Astrocyte of the spinal cord (primary cell): Measurements from ENCODE around the gene OSBPL1A.
"Not testable (repeated sequence)": the region's sequence is repeated elsewhere in the genome, so short reads cannot be mapped to it uniquely, and the experiment has no call there.

Source experiments
- DNase-seq: peaks from one replicate; pipeline ENCODE4 v3.0.0; 2011; ENCODE audit warnings: low read depth, low spot score
- H3K4me3 ChIP-seq: 2 replicates; pipeline ENCODE4 v1.5.1; 2011; ENCODE audit warnings: low read depth, mild to moderate bottlenecking, low read length, moderate library complexity
- CTCF ChIP-seq: IDR thresholded peaks from 2 replicates; pipeline ENCODE4 v1.5.1; 2012; ENCODE audit warnings: low read depth, mild to moderate bottlenecking, low read length, inconsistent platforms
- in situ Hi-C: cut with HindIII; loops from 2 replicates; pipeline ENCODE4 v1.10.0; 2017; ENCODE audit warnings: low sequenced_read_pairs

Gene OSBPL1A

GRCh38 chr18:24362757-24363156, 34.9 kb downstream of the OSBPL1A start:
- in situ Hi-C loops, result no loop called here
- no peak for TF ChIP-seq CTCF
- DNase-seq, result peak; percentile 19
- no peak overlapping the region for H3K4me3 ChIP-seq

- peak; percentile 66 for DNase-seq
- in situ Hi-C loops, H3K4me3 ChIP-seq: not testable (repeated sequence)
- TF ChIP-seq CTCF, result peak; percentile 49
These were observed 37.7 kb downstream of the OSBPL1A start for GRCh38 chr18:24359787-24360530.

DNA sequence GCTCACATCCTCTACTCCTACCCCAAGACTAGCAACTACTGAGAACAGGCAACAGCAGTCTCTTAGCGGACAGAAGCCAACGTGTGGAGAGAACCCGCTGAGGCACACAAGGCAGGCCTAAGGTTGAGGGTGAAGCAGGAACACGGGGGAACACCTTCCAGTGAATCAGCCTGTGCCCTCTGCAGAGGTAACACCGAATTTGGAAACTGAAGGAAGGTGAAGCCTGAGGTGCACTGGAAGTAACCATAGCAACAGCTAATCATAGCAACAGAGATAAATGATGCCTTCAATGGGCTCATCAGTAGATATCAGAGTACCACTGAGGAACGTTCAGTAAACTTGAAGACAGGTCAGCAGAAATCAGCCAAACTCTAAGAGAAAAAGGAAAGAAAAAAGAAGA, 43.3 kb downstream of the OSBPL1A start:
- no peak for TF ChIP-seq CTCF
- no peak for DNase-seq
- no peak overlapping the region for H3K4me3 ChIP-seq
- in situ Hi-C loops, result no loop called here

DNA sequence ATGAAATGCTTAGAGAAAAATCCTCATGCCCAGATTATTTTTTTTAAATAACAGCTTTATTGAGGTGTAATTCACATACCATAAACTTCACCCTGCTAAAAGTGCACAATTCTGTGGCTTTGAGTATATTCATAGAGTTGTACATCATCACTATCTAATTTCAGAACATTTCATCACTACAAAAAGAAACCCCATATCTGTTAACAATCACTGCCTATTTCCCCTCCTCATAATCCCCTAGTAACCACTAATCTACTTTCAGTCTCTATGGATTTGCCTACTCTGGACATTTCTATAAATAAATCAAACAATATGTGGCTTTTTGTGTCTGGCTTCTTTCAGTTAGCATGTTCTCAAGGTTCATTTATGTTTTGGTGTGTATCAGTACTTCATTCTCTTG, 51.4 kb downstream of the OSBPL1A start:
- H3K4me3 ChIP-seq, result no peak overlapping the region
- in situ Hi-C loops, result no loop called here
- no peak for DNase-seq
- no peak for TF ChIP-seq CTCF

DNA sequence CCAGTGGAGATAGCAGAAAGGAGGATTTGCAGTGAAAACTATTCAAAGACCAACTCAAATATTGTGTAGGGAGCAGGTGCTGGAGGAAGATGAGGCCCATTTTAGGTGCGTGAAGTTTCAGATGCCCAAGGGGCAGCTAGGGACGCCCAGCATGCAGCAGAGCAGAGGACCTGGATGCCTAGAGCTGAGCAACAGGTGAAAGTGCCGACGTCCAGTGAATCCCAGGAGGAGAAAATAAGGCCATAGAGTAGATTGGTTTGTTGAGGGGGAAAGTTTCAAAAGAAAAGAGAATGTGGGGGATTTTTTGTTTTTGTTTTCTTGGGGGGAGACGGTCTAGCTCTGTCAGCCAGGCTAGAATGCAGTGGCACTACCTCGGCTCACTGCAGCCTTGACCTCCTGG, 53.1 kb downstream of the OSBPL1A start:
- TF ChIP-seq CTCF, result no peak
- no peak for DNase-seq
- no peak overlapping the region for H3K4me3 ChIP-seq
- in situ Hi-C loops, result no loop called here

GRCh38 chr18:24342347-24342746, 55.3 kb downstream of the OSBPL1A start:
- DNase-seq, result no peak
- TF ChIP-seq CTCF, result no peak
- in situ Hi-C loops, result no loop called here

GRCh38 chr18:24341361-24341760, 56.3 kb downstream of the OSBPL1A start:
- no peak overlapping the region for H3K4me3 ChIP-seq
- TF ChIP-seq CTCF, result no peak
- no peak for DNase-seq
- in situ Hi-C loops, result no loop called here

More at GRCh38 chr18:24342347-24342746, 55.3 kb downstream of the OSBPL1A start:
- no peak overlapping the region for H3K4me3 ChIP-seq
